Breast epithelium (tissue), 3 donors: ENCODE results near the gene PSMD5.

Experiments
- CTCF ChIP-seq, 3 donors: fragments of 450-650 bp; IDR thresholded peaks; one replicate each; pipeline ENCODE4 v1.5.1; 2016 to 2017; ENCODE audit warnings: antibody characterized with exemption in 3 of 3, mild to moderate bottlenecking in 3 of 3, moderate library complexity in 3 of 3
- POLR2A ChIP-seq: fragments of 450-650 bp; IDR thresholded peaks from one replicate; pipeline ENCODE4 v1.6.1; 2016; ENCODE audit warnings: antibody characterized with exemption, mild to moderate bottlenecking, moderate library complexity
- POLR2AphosphoS5 ChIP-seq, 3 donors: sonication (generic); formaldehyde crosslinking; IDR thresholded peaks; one replicate each; pipeline ENCODE4 v1.6.1; 2017; ENCODE audit warnings: antibody characterized with exemption in 3 of 3

- no peak for TF ChIP-seq CTCF (IDR thresholded peaks at IDR 0.05)
- no peak for TF ChIP-seq POLR2AphosphoS5 (IDR thresholded peaks at IDR 0.05)
- no peak for TF ChIP-seq POLR2A
Measured at GRCh38 chr9:120841930-120842684, 615 bp downstream of the PSMD5 start.
